Embryonic facial prominence (tissue), 1 donor: ENCODE data around the gene CRYBB1.
A peak's percentile ranks its signal among the peaks of the same experiment; 100 is the strongest.

Experiments used
- DNase-seq: peaks from one replicate; pipeline ENCODE4 v3.0.0-alpha.2; 2016; ENCODE audit errors: extremely low spot score

The CRYBB1 gene

DNA sequence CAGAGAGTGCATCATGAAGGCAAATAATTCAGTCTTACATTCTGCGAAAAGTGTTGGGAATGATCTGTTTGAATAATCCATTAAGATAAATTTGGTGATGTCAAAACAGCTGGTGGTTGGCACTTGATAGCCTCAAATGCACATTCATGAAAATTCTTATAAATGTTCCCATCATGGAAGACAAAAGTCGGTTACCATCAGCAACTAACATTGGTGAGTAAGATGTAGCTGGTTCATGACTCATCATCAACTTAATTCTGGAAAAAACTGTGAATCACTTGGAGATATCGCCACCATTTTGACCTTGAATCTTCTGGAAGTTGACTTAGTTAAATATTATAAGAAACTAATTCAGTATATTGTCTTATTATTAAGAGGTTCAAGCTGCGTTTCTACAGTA lies 11.2 kb downstream of the CRYBB1 start:
- DNase-seq, result no peak

DNA sequence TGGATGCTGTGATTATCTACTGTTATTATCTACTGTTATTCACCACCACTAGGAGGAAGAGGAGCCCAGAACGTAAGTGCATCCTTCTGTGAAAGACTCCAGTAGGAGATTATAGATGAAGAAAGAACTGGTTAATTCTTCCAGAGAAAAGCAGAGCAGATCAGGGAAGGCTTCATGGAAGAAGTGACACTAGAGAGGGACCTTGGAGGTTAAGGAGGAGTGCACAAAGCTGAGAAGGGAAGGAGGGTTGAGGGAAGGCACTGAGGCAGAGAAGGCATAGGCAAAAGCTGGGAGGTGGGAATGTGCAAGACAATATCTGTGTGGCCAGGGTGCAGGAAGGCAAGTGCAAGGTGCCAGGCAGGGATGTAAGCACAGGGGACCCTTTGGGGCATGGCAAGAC lies 13.5 kb downstream of the CRYBB1 start:
- no peak for DNase-seq

DNA sequence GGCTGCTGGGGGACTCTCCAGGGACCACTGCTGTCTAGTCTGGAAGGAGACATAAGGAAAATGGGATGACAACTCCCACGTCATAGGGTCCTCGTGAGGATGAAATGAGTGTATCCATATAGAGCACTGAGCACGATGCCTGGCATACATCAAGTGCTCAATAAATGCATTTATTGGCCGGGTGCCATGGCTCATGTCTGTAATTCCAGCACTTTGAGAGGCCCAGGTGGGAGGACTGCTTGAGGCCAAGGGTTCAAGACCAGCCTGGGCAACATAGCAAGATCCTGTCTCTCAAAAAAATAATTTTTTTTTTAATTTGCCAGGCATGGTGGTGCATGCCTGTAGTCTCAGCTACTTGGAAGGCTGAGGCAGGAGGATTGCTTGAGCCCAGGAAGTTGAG lies 15.7 kb downstream of the CRYBB1 start:
- DNase-seq, result no peak

DNA sequence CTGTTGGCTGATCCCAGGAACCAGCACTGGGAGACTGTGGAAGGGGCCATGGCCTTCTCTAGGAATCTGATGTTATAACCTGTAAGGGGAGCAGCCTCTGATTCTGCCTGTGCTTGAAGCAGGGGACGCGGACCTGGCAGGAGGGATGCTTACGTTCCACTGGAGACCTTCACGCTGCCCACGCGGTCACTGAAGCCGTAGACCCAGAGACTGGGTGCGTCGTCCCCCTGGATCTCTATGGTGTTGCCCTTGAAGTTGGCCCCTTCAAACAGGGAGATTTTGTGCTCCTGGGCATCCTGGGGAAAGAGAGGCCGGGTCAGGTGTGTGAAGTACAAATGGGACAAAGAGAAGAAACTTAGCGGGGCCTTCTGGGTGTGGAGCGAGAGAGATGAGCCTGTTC lies 16.1 kb downstream of the CRYBB1 start:
- DNase-seq, result no peak

DNA sequence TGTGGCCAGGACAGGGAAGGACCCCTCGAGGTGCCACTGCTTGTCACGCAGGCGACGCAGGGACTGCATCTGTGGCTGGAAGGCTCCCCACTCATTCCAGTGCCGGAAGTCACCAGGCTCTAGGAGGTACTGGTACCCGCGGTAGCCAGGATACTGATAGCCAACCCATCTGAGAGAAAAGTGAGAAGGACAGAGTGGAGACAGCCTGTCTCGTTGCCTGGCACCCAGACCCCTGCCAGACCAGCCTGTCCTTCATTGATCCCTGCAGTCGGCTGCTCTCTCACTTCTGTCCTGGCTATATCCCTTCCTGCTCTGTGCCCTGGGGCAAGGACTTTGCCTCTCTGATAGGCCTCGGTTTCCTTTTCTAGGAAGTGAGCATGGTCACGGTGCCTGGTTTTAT lies 18.3 kb downstream of the CRYBB1 start:
- no peak for DNase-seq

DNA sequence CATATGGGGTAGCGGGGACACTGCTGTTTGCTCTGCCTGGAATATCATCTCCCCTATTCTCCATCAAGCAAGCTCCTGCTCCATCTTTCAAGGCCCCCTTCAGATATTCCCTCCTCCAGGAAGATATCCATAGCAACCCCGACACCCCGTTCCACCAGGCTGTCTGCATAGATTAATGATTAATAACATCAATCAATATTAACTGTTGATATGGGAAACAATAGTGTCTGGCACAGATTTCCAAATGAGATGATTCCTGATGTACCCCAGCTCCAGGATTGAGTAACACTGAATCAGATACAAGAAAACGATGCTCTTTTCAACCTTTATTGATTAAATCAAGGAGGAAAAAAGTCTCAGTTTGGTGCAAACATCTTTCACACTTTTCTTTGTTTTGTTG lies 20.3 kb downstream of the CRYBB1 start:
- DNase-seq, result no peak

DNA sequence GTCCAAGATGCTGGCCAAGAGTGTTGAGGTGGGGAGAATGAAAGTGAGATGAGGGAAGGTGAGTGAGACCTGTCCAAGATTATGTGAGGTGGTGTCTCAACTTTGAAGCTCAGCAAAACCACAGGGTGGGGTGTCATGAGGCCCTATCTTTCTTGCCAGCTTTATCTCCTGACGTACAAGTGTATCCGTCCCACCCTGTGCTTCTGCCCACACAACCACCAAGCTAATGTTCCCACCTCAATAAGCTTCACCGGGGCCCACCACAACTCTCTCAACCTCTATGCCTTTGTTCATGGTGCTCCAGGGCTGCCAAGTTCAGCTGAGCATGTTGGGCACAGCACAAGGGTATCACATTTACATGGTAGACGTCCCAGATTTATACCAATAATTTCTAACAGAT lies 20.8 kb downstream of the CRYBB1 start:
- no peak for DNase-seq

DNA sequence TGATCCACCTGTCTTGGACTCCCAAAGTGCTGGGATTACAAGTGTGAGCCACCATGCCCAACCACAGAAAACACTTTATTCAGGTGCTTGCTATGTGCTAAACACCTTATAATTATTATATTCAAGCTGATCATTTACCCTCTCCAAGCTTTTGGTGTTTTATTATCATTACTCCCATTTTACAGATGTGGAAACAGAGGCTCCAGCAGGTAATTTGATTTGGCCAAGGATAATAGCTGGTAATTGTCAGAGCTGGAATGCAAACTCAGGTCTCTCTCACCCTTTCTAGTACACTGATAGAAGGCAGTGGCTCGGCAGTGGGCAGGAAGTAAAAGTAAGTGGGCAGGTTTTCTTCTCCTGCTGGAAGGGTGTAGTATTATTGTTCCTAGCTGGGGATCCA lies 24.1 kb downstream of the CRYBB1 start:
- no peak for DNase-seq

DNA sequence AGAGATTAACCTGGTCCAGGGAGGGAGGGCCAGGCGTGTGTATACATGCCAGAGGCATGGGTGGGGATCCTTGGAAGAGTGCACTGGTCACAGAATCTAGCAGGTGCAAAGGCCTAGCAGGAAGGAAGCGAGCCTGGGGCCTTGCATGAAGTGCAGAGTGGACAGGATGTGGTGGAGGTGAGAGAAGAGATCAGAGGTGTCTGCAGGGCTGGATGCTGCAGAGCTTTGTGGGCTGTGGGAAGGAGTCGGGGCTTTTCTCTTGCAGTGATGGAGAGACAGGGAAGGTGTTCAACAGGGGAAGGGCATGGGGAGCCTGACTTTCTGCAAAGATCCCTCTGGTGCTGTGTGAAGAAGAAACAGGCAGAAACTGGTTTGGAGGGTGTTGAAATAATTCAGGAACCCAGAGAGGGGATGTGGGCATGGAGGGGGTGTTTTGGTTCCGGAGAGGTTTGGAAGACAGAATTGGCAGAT lies 25.4 kb downstream of the CRYBB1 start:
- no peak for DNase-seq

DNA sequence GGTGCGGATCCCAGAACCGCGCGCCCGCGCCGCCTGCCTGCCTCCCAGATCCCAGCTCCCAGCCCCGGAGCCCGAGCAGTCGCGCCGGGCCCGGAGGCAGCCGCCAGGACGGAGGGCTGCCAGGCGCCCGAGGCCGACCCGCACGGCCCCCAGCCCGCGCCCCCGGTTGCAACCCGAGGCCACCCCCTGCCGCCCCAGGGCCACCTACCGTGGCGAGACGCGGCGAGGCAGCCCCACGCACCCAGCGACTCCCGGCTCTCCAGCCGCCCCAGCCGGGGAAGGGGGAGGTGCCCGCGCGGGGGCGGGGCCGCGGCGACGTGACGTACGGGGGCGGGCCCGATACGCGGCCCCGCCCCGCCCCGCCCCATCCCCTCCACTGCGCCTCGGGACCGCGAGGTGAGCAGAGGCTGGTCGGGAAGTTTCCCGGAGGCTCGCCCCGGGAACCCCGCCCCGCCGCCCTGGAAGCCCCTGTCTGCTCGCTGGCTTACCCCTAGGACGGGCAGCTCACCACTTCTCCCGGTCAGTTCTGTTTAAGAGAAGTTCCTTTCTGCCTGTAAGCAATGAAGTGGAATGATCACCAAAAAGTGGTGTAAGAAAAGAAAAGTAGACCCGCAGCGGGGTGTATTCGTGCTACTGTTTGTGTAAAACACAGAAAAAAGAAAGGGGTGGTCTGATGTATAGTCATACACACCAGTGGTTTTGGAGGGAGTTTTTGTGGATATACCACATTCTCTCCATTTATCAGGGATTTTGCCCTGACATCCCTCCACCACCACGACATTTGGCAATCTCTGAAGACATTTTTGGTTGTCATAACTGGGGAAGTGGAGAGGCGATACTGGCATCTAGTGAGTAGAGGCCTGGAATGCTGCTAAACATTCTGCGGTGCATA lies 27.7 kb downstream of the CRYBB1 start, which contains the start of gene TPST2:
TSS of gene TPST2 (minus strand) at position 288 of the 892 bp plus-strand sequence. CDS start 48,502 bp downstream, outside the sequence.
- peak; percentile 31 for DNase-seq

DNA sequence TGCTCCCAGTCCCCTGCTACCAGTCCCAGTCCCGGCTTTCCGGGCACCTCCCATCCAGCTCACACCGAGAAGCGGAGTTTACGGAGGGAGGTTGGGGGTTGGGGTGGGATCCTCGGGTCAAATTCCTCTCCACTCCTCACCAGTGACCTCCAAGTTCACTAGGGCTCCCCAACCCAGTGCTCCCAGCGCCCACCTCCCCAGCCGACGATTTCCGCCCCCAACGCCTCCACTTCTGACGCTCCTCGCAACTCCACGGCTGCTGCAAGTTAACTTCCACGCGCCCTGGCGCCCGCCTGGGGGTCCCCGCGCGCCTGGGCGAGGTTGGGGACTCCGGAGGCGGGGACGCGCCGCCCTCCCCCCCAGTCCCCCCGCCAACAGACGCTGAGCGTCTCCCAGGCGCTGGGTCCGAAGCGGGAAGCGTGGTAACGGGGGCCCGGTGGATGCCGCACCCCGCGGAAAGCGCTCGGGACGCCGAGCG lies 28.4 kb downstream of the CRYBB1 start:
- no peak for DNase-seq

DNA sequence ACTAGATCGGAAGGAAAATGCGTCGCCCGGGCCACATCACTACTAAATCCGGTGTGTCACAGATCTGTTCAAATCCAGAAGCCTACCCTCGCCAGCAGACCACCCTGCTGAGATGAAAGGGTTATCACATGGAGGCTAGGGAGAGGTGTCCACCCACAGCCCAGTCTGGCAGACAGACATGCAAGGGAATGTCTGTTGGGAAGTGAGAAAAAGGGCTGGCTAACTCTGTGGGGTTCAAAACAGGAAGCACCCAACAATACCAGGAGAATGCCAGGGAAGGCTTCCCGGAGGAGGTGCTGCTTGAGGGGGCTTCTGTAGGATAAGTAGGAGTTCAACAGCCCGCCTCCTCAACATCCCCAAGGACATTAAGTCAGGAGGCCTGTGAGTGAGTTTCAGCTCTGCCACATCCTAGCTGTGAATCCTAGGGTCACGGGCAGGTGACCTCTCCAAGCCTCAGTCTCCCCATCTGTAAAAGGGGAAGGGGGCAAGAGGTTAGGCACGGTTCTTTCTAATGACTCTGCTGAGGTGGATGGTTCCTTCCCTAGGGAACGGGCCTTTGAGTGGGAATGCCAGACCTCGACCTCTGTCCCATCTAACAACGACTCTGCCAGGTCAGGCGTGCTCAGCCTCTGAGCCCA lies 29.0 kb downstream of the CRYBB1 start:
- DNase-seq, result no peak

DNA sequence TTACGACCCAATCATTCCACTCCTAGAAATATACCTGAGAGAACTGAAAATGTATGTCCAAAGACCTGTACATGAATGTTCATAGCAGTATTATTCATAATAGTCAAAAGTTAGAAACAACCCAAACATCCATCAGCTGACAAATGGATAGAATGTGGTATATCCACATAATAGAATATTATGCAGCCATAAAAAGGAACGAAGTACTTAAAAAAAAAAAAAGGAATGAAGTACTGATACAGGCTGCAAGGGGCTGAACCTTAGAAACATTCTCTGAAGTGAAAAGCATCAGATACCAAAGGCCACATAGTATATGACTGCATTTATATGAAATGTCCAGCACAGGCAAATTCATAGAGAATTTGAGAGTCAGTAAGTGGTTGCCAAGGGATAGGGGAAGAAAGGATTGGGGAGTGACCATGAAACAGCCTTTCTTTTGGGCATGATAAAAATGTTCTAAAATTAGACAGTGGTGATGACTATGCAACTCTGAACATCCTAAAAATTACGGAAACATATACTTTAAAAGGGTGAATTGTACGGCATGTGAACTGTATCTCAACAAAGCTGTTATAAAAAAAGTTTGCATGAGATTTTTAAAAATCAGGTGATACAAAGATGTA lies 29.7 kb downstream of the CRYBB1 start:
- no peak for DNase-seq

DNA sequence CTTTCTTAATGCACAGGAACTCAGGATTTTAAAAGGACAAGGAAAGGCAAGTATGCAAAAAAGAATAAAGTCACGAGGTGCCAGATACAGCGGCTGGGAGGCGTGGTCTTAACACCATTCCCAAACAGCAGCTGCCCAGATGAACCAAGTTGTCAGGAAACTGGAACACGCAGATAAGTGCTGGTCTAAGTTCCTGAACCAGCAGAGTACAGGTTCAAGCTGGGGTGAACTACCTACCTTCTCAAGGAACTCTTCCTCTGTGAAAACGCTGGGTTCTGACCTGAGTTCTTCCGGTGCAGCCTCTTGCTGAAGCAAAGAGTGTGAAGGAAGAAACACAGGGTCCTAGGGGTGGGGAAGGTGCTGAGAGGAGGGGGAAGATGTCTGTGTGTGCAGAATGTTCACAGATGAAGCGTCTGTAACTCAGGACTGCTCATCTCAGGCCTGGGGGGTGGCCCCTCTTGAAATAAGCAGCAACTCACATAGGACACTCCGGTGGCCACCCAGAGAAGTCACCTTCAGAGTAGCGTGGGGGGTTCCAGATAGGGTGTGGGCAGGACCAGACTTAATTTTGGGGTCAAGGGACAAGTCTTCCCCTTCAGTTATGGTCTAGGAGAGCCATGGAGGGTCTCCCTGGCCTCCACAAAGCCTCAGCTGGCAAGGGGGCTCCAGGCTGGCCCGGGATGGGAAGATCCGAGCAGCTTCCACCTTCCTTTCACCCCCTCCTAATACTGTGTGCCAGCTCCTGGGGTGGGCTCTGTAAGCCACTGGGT lies 31.1 kb downstream of the CRYBB1 start:
- DNase-seq, result no peak

DNA sequence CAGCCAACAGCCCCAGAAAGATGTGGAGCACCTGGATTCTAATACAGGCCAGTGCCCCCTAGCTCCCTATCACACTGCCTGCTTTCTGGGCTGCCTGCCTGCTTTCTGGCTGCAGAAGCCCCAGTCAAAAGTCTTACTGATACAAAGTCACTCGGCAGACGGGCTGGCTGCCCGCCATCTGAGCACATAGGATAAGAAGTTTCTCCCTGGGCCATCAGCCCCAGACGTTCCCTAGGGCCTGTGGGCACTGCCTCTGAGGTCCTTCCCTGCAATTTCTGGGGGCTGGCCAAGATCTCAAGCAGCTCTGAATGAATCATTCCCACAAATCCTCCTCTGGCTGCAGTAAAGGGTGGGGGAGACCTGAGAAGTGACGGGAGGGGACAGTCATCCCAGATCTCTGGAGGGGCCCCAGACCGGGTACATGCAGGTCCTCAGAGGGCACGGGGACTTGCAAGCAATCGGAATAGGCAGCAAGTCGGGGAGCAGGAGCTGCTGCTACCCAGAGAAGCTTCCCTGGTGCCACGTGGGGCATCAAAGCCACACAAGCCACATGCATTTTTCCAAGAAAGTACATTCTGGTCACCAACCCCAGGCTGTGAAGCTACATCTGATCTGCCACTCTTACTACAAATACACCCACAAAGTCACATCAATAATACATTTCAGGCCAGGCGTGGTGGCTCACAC lies 32.6 kb downstream of the CRYBB1 start:
- DNase-seq, result no peak

DNA sequence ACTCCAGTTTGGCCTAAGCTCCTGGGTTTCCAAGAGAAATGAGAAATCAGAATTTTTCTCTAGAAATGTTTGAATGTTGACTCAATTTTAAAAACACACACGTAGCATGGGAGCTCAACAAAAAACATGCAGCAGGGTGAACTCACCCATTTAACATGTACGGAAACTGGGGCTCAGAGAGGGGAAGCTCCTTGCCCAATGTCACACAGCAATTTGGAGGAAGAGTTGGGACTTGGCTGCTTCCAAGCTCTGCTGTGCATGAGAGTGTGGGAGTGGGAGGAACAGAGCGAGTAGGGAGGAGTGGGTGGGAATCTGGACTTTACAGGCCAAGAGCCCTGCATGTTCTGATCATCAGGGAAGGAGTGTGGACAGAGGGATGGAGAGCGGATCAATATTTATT lies 33.8 kb downstream of the CRYBB1 start:
- no peak for DNase-seq

DNA sequence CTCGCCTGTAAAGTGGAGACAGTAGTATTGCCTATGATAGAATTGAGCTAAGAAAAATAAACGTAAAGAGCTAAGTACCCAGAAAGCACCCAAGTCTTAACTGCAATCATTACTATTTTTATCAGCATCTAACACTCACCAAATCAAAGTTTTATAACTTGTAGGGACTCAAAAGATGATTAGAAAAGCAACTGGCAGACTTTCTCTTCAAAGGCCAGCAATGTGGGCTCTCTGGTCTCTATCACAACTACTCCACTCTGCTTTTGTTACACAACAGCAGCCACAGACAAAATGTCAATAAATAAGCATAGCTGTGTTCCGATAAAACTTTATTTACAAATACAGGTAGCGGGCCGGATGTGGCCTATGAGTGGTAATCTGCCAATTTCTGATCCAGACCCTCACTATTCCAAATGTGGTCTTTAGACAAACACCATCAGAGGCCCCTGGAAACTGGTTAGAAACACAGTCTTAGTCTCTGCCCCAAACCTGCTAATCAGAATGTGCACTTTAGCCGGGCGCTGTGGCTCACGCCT lies 36.1 kb downstream of the CRYBB1 start:
- no peak for DNase-seq

DNA sequence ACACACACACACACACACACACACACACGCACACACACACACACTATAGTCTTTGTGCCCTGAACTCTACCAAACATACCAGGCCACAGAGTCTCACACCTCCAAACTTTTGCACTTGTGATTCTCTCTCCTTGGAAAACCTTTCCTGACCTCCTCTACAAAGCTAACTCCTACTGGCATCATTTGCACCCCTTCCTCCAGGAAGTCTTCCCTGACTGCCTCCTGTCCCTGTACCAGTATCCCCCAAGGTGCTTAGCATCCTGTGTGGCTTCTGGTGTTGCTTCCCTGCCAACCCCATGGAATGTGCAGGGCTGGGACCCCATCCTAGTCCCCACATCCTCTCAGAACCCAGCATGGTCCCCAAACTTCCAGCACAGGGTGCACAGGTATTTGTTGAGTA lies 36.8 kb downstream of the CRYBB1 start:
- no peak for DNase-seq

DNA sequence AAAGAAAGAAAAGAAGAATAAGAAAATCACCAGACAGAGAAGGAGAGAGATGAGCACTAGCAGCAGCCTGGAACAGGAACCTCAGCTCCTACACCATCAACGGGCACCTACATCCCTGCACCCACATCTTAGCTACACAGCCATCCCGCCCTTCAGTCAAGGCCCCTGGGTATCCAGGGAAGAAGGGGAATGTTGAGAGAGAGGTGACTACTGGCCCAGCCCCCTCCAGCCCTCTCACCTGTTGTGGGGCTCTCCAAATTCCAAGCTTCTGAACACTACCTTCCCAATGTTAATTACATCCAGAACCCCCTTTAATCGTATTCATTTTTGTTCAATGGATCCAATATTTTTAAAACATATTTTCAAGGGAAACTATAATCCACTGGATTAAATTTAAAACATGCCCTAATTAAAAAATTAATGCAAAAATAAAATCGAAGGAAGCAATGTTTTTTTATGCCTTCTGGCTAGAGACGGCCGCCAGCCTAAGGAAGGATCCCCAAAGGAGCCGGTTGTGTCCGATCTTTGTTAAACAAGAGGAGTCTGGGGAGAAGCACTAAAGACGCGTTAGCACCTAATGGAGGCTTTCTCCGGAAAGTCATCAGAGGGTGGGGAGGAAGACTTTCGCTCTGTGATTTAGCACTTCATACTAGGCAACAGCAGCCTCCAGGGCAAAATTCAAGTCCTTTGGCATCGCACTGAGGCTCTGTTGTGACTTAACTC lies 37.4 kb downstream of the CRYBB1 start:
- no peak for DNase-seq

DNA sequence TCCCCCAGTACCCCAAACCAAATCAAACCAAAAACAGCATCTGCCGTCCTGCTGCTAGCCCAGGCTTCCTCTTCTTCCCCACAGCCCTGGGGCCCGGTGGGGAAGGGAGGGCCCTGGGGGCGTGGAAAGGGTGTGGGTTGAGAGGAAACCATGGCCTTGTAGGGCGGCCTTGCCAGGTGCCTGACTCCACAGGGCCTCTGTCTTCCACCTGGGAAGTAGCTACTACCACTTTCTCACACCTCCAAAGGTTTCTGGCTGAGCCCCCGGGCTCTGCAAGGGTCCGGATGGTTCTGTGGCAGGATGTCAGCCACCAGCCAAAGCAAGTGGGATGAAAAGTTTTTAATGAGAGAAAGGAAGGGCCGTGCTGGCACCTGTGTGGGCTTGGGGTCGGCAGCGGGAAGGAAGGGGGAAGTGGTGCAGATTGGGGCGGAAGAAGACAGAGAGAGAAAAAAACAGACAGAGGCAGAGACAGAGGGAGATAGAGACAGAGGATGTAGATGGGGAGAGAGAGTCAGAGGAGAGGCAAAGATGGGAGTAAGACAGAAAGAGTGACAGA lies 38.4 kb downstream of the CRYBB1 start:
- DNase-seq, result no peak
